ENCODE measurements around the gene NRG2.

GRCh38 chr5:139822553-139823425, 220.3 kb downstream of the NRG2 start:
- no peak for TF ChIP-seq SMC3 (IDR thresholded peaks at IDR 0.05)
- TF ChIP-seq RARB (CRISPR knock-in tag; IDR thresholded peaks at IDR 0.05), result no peak
- TF ChIP-seq CTCF (IDR thresholded peaks at IDR 0.05), result no peak
- TF ChIP-seq RFX5 (IDR thresholded peaks at IDR 0.05), result no peak
- no peak for TF ChIP-seq JUN (IDR thresholded peaks at IDR 0.05)
- TF ChIP-seq BCL3 (IDR thresholded peaks at IDR 0.05), result no peak
- TF ChIP-seq POLR2A (IDR thresholded peaks at IDR 0.05; ENCODE audit: low read length), result no peak
- TF ChIP-seq MAX (IDR thresholded peaks at IDR 0.05), result no peak
- no peak for TF ChIP-seq ZFP36 (IDR thresholded peaks at IDR 0.05; ENCODE audit: borderline replicate concordance, partially characterized antibody)
- TF ChIP-seq CHD4 (IDR thresholded peaks at IDR 0.05; ENCODE audit: borderline replicate concordance), result no peak
- TF ChIP-seq HDAC2 (IDR thresholded peaks at IDR 0.05), result no peak
- no peak for TF ChIP-seq ESRRA (IDR thresholded peaks at IDR 0.05; ENCODE audit: borderline replicate concordance, low read length)

Measured in A549 (cell line).